Stimulated activated effector memory CD8-positive, alpha-beta T cell treated with anti-CD3 and anti-CD28 coated beads, Interleukin-12 subunit alpha, Interleukin-12 subunit beta, amount 100 ng/mL, for 72 hours (primary cell): ENCODE results near the gene RASSF8.

Source experiments
- ATAC-seq: fragments of 150-1000 bp; cut with Tn5 transposase; 2 replicates; pipeline ENCODE4 v1.10.0; 2021
- DNase-seq, 2 donors: peaks; one replicate each; pipeline ENCODE4 v3.0.0; 2021 to 2022; ENCODE audit warnings: low spot score in 2 of 2
- H3K27ac Mint-ChIP-seq: one replicate; pipeline ENCODE4 v1.8.0; 2022; ENCODE audit warnings: mild to moderate bottlenecking, mixed read lengths
- H3K36me3 Mint-ChIP-seq: one replicate; pipeline ENCODE4 v1.8.0; 2022; ENCODE audit warnings: mild to moderate bottlenecking, mixed read lengths
- H3K4me1 Mint-ChIP-seq: one replicate; pipeline ENCODE4 v1.8.0; 2022; ENCODE audit warnings: mixed read lengths
- H3K4me3 Mint-ChIP-seq: one replicate; pipeline ENCODE4 v1.8.0; 2022; ENCODE audit warnings: mild to moderate bottlenecking, mixed read lengths
- H3K9me3 Mint-ChIP-seq: one replicate; pipeline ENCODE4 v1.8.0; 2022; ENCODE audit warnings: mixed read lengths

RASSF8 gene

DNA sequence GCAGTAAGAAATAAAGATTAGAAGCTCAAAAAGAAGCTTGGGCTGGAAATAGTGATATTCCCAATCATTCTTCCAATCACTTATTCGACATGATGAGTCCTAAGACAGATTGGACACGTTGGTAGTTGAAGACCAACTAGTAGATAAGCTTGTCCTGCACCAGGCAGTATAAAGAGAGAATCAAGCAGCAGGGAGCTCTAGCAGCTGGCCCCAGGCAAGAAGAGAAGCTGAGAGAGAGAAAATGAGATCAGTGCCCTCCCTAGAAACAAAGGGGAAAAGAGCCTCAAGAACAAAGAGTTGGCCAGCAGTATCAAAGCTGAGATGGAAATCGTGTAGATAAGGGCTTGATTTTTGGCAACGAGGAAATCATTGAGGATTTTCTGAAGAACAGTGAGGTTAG lies 20.6 kb downstream of the RASSF8 start:
- Mint-ChIP-seq H3K27ac (no peak overlapping the region), H3K4me1 (no peaks in the 10 kb centered on the region), H3K4me3 (no peak overlapping the region), H3K9me3 (no peaks in the 10 kb centered on the region), H3K36me3 (no peaks in the 10 kb centered on the region)
- DNase-seq: no peak
- no peak for ATAC-seq

DNA sequence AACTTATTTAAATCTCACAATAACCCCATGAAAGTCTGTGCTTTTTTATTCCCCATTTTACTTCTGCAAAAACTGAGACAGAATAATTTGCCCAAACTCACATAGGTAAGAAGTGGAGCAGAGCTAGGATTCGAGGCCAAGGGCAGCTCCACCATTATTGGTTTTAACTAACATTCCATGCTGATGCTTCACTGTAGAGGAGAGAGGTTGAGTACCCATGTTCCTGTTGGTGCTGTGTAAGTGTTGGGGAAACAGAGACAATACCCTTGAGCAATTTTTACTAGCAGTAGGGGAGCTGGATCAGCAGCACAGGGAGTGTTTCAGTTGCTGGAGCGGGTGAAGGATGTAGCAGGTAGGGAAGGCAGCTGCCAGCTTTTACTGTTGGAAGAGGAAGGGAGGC lies 21.1 kb downstream of the RASSF8 start:
- DNase-seq (no peak), ATAC-seq (no peak)
- Mint-ChIP-seq H3K27ac (no peak overlapping the region), H3K4me3 (no peak overlapping the region), H3K9me3 (no peaks in the 10 kb centered on the region), H3K4me1 (no peaks in the 10 kb centered on the region), H3K36me3 (no peaks in the 10 kb centered on the region)

DNA sequence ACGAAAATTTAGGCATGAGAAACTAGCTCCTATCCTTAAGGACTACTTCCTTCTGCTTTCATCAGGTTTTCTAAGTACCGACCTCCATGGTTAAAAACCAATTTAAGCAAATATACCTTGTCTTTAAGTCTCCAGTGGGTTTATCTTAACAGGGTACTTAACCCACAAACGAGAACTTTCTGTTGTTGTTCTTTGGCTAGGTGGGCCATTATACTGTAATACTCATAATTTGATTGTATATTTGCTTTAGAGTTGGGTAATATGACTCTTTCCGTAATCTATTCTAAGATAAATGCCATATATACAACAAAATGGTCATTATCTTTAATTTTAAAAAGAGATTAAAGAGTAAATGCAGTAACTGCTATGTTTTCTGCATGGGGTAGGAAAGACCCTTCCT lies 21.6 kb downstream of the RASSF8 start:
- DNase-seq (no peak), ATAC-seq (no peak)
- no peaks in the 10 kb centered on the region for H3K36me3 Mint-ChIP-seq
- no peaks in the 10 kb centered on the region for H3K4me1 Mint-ChIP-seq
- H3K4me3 Mint-ChIP-seq: no peak overlapping the region
- no peaks in the 10 kb centered on the region for H3K9me3 Mint-ChIP-seq
- H3K27ac Mint-ChIP-seq: no peak overlapping the region

DNA sequence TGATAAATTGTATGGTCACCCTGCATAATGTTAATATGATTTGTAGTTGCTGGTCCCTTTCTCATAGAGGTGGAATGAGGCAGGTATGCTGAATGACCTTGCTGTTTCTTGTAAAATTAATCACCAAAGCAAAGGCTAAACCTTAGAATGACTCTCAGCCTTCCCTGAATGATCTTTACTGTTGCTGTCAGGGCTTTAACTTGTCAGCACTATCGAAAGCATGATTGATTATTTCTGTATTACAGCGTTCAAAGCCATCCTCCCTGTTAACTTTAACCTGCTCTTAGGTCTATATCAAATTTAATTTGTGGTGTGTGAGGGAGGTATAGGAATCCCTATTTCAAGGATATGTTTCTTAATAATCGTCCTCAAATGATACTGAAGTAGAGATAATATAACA lies 23.1 kb downstream of the RASSF8 start:
- DNase-seq: no peak
- ATAC-seq: no peak
- H3K27ac Mint-ChIP-seq: no peak overlapping the region
- no peak overlapping the region for H3K4me3 Mint-ChIP-seq
- no peaks in the 10 kb centered on the region for H3K9me3 Mint-ChIP-seq
- H3K4me1 Mint-ChIP-seq: no peaks in the 10 kb centered on the region
- H3K36me3 Mint-ChIP-seq: no peaks in the 10 kb centered on the region

DNA sequence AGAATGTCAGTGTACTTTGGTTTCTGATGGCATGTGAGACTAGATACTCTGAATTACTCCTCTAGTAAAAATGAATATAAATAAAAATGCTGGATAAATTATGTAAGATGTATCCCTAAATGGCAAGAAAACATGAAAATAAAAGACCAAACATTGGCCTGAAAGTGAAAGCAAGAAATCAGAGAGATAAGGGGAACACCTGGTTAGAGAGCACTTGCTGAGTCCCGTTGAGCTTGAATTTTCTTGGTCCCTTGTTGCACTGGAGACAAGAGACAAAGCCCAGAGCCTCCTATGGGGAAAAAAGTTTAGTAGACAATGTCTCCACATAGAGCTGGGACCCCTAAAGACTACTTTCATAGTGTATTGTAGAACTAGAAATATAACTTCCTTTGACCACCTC lies 23.9 kb downstream of the RASSF8 start:
- no peaks in the 10 kb centered on the region for H3K36me3 Mint-ChIP-seq
- DNase-seq (no peak), ATAC-seq (no peak)
- no peaks in the 10 kb centered on the region for H3K4me1 Mint-ChIP-seq
- no peak overlapping the region for H3K4me3 Mint-ChIP-seq
- no peaks in the 10 kb centered on the region for H3K9me3 Mint-ChIP-seq
- no peak overlapping the region for H3K27ac Mint-ChIP-seq

DNA sequence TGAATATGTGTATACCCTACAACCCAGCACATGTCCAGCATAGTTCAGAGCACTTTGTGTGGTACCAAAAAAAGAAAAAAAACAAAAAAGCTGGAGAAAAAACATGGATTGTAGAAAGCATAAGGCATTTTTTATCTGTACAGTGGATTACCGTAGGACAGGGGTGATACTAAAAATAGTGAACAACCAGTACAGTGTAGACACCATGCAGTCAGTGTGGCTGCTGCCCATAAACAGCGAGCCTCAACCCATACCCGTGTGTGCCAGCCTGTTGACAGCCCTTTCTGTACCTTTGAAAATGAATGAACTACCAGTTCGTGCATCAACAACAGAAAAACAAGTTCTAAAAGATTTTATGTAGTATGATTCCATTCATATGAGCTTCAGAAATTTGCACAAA lies 25.1 kb downstream of the RASSF8 start:
- no peaks in the 10 kb centered on the region for H3K4me1 Mint-ChIP-seq
- no peaks in the 10 kb centered on the region for H3K36me3 Mint-ChIP-seq
- no peaks in the 10 kb centered on the region for H3K9me3 Mint-ChIP-seq
- no peak for ATAC-seq
- DNase-seq: no peak
- H3K4me3 Mint-ChIP-seq: no peak overlapping the region
- H3K27ac Mint-ChIP-seq: no peak overlapping the region

DNA sequence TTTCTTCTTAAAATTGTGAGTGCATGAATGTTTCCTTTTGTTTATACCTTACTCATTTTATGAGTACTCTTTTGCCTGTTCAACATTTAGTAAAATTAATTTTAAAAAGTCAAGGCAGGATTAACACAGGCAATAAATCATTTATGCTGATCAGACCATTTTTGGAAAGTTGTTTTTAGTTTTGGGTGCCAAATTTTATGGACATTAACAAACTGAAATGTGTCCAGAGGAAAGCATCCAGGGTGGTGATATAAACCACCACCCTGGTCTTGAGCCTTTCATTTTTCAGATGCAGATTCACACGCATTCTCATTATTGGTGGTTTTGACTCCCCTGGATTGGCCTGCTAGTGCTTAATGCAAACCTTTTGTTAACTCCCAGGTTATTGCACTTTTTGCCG lies 26.3 kb downstream of the RASSF8 start:
- H3K27ac Mint-ChIP-seq: no peak overlapping the region
- H3K9me3 Mint-ChIP-seq: no peaks in the 10 kb centered on the region
- no peak for ATAC-seq
- no peak overlapping the region for H3K4me3 Mint-ChIP-seq
- no peaks in the 10 kb centered on the region for H3K36me3 Mint-ChIP-seq
- no peaks in the 10 kb centered on the region for H3K4me1 Mint-ChIP-seq
- DNase-seq: no peak

DNA sequence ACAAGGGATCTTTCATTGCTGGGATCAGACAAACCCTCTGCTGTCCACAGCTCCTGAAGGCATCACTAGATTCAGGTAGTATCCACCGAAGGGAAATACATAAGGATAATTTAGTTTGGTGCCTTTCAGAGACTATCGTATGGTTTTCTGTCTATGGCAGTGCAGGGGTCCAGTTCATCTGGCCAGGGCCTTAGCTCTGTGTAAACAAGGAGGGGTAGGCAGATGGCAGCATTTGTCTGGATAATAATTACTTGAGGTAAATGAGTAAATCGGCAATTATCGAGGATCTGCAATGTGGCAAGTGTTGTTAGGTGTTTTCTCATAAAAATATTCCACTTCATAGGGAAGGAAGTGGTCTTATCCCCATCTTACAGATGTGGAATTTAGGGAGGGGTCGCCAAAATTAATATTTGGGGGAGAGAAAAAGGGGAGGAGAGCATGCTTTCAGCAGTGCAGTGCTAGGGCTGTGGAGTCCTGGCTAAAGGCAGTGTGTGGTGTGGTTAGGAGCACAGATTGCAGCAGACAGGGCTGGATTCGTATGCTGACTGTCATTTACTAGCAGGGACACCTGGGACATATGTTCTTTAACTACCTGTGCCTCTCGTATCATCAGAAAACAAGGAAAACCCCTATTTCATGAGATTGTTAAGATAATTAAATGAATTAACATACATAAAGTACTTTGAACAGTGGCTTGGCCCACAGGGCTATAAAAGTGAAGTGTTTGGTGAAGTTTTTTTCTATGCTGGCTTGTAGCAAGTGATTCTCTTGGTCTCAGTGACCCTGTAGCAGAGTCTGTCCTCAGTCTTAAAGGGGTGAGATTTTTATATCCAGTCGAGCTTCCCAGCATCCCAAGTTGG lies 27.1 kb downstream of the RASSF8 start:
- Mint-ChIP-seq H3K4me1 (no peaks in the 10 kb centered on the region), H3K9me3 (no peaks in the 10 kb centered on the region), H3K36me3 (no peaks in the 10 kb centered on the region), H3K4me3 (no peak overlapping the region), H3K27ac (no peak overlapping the region)
- DNase-seq (no peak), ATAC-seq (no peak)

DNA sequence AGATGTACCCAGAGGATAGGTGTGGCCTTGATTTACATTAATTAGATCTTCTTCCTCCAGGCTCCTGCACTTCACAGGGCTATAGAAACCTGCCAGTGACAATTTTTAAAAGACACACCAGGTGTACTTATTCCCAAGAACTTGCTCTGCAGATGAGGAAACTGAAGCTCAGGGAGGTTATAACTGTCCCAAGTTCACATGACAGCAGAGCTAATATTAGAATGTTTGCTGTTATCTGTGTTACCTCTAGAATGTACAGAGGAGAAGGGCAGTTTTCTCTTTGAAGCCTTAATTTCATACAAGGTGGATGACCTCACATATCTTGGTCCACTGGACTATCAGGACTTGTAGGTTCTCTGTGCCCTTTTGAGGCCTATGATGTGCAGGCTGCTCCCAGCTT lies 27.7 kb downstream of the RASSF8 start:
- Mint-ChIP-seq H3K9me3 (no peaks in the 10 kb centered on the region), H3K36me3 (no peaks in the 10 kb centered on the region), H3K27ac (no peak overlapping the region), H3K4me1 (no peaks in the 10 kb centered on the region), H3K4me3 (no peak overlapping the region)
- DNase-seq (no peak), ATAC-seq (no peak)

DNA sequence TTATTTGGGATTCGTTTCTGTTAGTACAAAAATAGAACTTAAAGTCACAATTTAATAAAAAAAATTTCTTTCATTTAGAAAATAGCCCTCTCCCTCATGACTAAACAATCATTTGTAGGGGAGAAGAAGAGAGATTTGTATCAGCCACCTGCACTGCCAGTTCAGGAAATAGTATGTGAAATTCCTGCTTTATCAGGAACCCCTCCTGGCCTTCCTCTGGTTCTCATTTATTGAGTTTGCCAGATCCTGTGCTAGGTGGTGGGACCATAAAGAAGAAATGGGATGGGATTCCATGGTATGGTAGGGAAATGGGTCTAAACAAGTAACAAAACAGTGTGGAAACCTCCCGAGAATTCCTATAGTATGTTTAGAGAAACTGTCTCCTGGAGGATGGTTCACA lies 30.0 kb downstream of the RASSF8 start:
- H3K4me3 Mint-ChIP-seq: no peak overlapping the region
- no peak overlapping the region for H3K27ac Mint-ChIP-seq
- H3K9me3 Mint-ChIP-seq: no peaks in the 10 kb centered on the region
- no peaks in the 10 kb centered on the region for H3K4me1 Mint-ChIP-seq
- DNase-seq (no peak), ATAC-seq (no peak)
- no peaks in the 10 kb centered on the region for H3K36me3 Mint-ChIP-seq

DNA sequence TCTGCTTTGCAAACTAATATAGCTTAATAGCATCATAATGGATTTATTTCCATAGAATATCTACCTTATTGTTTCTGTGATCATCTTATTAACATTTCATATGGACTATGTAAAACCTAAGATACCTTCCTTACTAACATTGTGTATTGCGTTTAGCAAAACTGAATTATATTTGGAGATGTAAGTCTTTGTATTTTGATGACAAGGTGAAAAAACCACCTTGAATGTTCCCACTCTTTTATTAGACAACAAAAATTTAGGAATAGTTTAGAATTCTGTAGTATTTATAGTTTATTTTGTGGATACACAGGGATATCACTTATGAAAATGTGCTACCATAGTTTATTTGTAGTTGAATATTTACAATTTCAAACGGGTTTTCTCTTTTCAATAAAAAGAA lies 32.0 kb downstream of the RASSF8 start:
- Mint-ChIP-seq H3K9me3 (no peaks in the 10 kb centered on the region), H3K4me1 (no peaks in the 10 kb centered on the region), H3K27ac (no peak overlapping the region), H3K36me3 (no peaks in the 10 kb centered on the region), H3K4me3 (no peak overlapping the region)
- DNase-seq: no peak
- ATAC-seq: no peak

DNA sequence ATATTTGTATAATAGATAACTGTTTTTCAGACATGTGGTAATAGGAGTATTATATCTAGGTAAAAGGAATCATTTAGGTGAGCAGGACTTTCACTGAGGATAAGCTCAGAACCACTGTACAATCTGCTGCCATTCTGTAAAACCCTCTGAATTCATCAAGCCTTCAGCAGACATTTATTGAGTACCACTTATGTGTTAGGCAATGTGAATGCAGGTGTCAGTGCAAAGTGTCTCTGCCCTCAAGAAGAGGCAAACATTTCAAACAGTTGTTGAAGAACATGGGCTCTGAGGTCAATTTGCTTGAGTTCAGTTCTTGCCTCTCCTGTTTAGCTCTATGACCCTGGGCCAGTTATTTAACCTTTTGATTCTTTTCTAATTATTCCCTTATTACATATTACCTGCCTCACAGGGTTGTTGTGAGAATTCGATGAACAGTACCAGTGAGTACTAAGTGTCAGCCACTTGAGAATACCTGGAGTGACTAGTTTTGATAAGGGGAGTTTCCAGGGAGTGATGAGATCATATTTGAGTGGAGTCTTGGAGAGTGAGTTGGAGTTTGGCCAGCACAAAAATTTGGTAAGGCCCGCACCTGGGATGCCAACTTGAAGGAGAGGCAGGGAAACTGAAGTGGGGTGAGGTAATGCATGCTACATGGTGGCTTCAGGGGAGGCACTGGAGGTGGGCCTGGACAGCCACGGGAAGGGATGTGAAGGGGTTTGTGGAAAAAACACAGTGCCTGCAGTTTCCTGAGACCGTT lies 33.7 kb downstream of the RASSF8 start:
- ATAC-seq: no peak
- no peaks in the 10 kb centered on the region for H3K4me1 Mint-ChIP-seq
- H3K27ac Mint-ChIP-seq: no peak overlapping the region
- no peaks in the 10 kb centered on the region for H3K36me3 Mint-ChIP-seq
- H3K9me3 Mint-ChIP-seq: no peaks in the 10 kb centered on the region
- no peak for DNase-seq
- no peak overlapping the region for H3K4me3 Mint-ChIP-seq

DNA sequence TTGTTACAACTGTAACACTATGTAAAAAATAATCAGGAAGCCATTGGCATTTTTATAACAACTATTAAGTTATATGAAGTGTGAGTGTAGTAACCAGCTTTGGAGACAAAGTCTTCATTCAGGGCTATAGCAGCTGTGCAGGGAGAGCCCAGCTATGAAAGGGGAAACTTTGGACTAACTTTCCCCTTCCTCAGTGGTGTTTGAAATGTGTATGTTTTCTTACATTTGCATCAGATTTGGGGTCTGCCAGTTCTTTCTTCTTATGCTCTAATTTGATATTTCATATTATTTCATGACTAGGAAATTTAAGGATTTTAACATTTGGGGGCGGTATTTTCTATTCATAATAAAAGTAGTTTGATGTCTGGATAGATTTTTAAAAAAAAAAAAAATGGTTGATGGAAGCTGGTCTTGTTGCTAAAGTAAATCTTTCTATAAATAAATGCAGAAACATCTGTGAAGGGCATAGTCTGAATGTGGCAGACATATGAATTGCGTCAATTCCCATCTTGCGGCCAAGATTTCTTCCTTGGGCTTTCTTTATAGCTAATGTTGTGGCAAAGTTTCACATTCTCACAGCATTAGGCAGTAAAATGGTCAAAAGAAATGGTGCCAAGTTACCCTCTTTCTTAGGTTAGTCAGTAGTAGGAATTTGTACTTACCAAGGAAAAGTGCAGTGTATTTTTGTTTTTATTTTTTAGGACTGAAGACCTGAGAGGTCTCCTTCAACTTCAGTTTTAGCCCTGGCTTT lies 35.6 kb downstream of the RASSF8 start:
- H3K4me3 Mint-ChIP-seq: no peak overlapping the region
- H3K27ac Mint-ChIP-seq: no peak overlapping the region
- DNase-seq (no peak), ATAC-seq (no peak)
- H3K9me3 Mint-ChIP-seq: no peaks in the 10 kb centered on the region
- no peaks in the 10 kb centered on the region for H3K36me3 Mint-ChIP-seq
- H3K4me1 Mint-ChIP-seq: no peaks in the 10 kb centered on the region

DNA sequence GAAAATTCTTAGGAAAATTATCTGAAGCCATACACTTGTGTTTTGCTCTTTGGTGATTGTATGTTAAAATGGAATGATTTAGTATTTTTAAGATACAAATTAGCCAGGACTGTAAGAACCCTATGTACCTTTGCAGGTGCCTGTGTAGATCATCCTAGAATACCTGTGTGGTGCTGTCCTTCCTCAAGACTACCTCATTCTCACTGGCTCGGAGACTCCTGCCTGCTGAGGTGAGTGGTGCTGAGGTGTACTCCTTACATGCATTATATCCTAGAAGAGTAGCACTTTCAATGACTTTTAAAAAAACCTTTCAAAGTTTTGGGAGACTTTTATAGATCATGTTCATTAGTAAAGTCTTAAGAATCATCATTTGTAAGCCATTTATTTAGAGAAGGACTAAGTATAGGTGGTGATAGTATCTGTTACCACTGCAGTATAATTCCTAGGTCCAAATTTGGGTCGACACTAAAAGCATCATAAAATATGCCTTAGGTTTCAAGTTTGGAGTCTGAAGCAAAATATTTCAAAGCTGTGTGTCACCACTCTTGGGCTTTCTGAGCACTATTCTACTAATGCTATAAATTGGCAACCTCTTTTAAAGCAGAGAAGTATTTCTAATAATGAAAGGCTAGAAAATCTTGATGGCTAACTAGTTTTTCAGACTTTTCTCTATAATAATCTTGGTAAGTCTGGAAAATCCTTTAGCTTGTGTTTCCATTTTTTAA lies 36.6 kb downstream of the RASSF8 start:
- H3K4me3 Mint-ChIP-seq: no peak overlapping the region
- ATAC-seq (no peak), DNase-seq (no peak)
- H3K27ac Mint-ChIP-seq: no peak overlapping the region
- H3K4me1 Mint-ChIP-seq: no peaks in the 10 kb centered on the region
- no peaks in the 10 kb centered on the region for H3K9me3 Mint-ChIP-seq
- H3K36me3 Mint-ChIP-seq: no peaks in the 10 kb centered on the region

DNA sequence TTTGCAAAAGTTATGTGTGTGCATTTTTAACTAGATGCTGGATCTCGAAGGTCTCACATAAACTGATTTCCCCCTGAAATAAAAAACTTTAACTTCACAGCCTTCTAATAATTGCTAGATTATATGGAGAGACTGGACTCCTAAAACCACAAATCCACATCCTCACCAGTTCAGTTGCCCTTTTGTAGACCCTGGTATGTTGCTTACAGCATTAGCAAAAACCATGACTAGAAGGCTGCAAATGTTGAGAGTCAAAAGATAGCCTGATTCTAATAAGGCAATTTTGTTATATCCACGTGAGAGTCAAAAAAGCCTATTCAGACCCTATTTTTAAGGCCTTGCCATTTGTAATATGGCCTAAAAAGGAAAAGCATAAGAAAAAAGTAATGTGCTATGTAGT lies 37.4 kb downstream of the RASSF8 start:
- DNase-seq: no peak

More for the DNA sequence above, 37.4 kb downstream of the RASSF8 start:
- Mint-ChIP-seq H3K4me3 (no peak overlapping the region), H3K36me3 (no peaks in the 10 kb centered on the region), H3K27ac (no peak overlapping the region), H3K4me1 (no peaks in the 10 kb centered on the region), H3K9me3 (no peaks in the 10 kb centered on the region)
- no peak for ATAC-seq
